WERI-Rb-1 (cell line): ENCODE results near the gene ZBTB22.
"Not testable (repeated sequence)": the region's sequence is repeated elsewhere in the genome, so short reads cannot be mapped to it uniquely, and the experiment has no call there.

Experiments used
- DNase-seq: peaks from one replicate; pipeline ENCODE4 v3.0.0-alpha.2; 2020
- H3K27ac ChIP-seq: fragments of 250-450 bp; sonication (Bioruptor Pico); 2 replicates; pipeline ENCODE4 v1.5.1; 2020; ENCODE audit warnings: mild to moderate bottlenecking, moderate library complexity
- H3K27me3 ChIP-seq: fragments of 250-450 bp; sonication (Bioruptor Pico); 2 replicates; pipeline ENCODE4 v1.5.1; 2021; ENCODE audit warnings: mild to moderate bottlenecking, low read depth, moderate library complexity; ENCODE audit not compliant: insufficient read depth, severe bottlenecking
- H3K36me3 ChIP-seq: fragments of 250-450 bp; sonication (Bioruptor Pico); 2 replicates; pipeline ENCODE4 v1.5.1; 2020; ENCODE audit warnings: mild to moderate bottlenecking, moderate library complexity
- H3K4me3 ChIP-seq: 2 replicates; pipeline ENCODE4 v1.5.1; 2011; ENCODE audit warnings: low read depth, mild to moderate bottlenecking, control low read depth, low read length
- H3K9me3 ChIP-seq: fragments of 250-450 bp; sonication (Bioruptor Pico); 2 replicates; pipeline ENCODE4 v1.5.1; 2021; ENCODE audit warnings: mild to moderate bottlenecking, moderate library complexity; ENCODE audit not compliant: severe bottlenecking
- CTCF ChIP-seq: IDR thresholded peaks from 2 replicates; pipeline ENCODE4 v1.5.1; 2011; ENCODE audit warnings: low read depth, mild to moderate bottlenecking, control low read depth, inconsistent platforms, low read length

ZBTB22 gene

GRCh38 chr6:33317669-33318425 lies at the start of gene ZBTB22:
Gene ZBTB22, minus strand, starts transcription at chr6:33317744. Its CDS starts 828 bp downstream, at chr6:33316916.
- DNase-seq: peak; percentile 100
- Histone ChIP-seq H3K9me3 (no peaks in the 10 kb centered on the region), H3K4me3 (peak within 1 kb of the TSS; percentile 70), H3K27ac (peak within 1 kb of the TSS; percentile 73), H3K27me3 (no peaks in the 10 kb centered on the region), H3K36me3 (peaks cover 46% of the 10 kb centered on the region)
- TF ChIP-seq CTCF: no peak

- TF ChIP-seq CTCF: no peak
Measured at GRCh38 chr6:33367009-33367714, 49.6 kb upstream of the ZBTB22 start.

GRCh38 chr6:33365206-33365971 lies 47.8 kb upstream of the ZBTB22 start:
- TF ChIP-seq CTCF: peak; percentile 62
- H3K9me3 ChIP-seq, H3K4me3 ChIP-seq, H3K27me3 ChIP-seq, H3K27ac ChIP-seq, H3K36me3 ChIP-seq: not testable (repeated sequence)
- DNase-seq: peak; percentile 54

More at GRCh38 chr6:33367009-33367714, 49.6 kb upstream of the ZBTB22 start:
- H3K4me3 ChIP-seq: no peak overlapping the region
- H3K9me3 ChIP-seq: no peaks in the 10 kb centered on the region
- DNase-seq: no peak
- H3K27ac ChIP-seq: no peak overlapping the region
- no peaks in the 10 kb centered on the region for H3K36me3 ChIP-seq
- no peaks in the 10 kb centered on the region for H3K27me3 ChIP-seq

- not testable (repeated sequence) for H3K36me3 ChIP-seq, H3K4me3 ChIP-seq, H3K27ac ChIP-seq, H3K9me3 ChIP-seq, H3K27me3 ChIP-seq
- peak; percentile 42 for DNase-seq
Measured at GRCh38 chr6:33364475-33365205, 47.1 kb upstream of the ZBTB22 start.

- H3K27ac ChIP-seq, DNase-seq, H3K4me3 ChIP-seq, H3K27me3 ChIP-seq, H3K36me3 ChIP-seq, H3K9me3 ChIP-seq: not testable (repeated sequence)
Measured at GRCh38 chr6:33363486-33363885, 45.9 kb upstream of the ZBTB22 start.

- no peak overlapping the region for H3K4me3 ChIP-seq
- DNase-seq: no peak
- H3K27me3 ChIP-seq: no peaks in the 10 kb centered on the region
- H3K36me3 ChIP-seq: no peaks in the 10 kb centered on the region
- no peak for TF ChIP-seq CTCF
- no peak overlapping the region for H3K27ac ChIP-seq
- peaks cover 10% of the 10 kb centered on the region for H3K9me3 ChIP-seq
Measured at GRCh38 chr6:33359331-33359730, 41.8 kb upstream of the ZBTB22 start.

GRCh38 chr6:33357160-33357871 lies 39.8 kb upstream of the ZBTB22 start:
- Histone ChIP-seq H3K27ac (peak overlapping the region; percentile 59), H3K9me3 (peaks cover 10% of the 10 kb centered on the region)
- H3K27me3 ChIP-seq, H3K36me3 ChIP-seq, H3K4me3 ChIP-seq: not testable (repeated sequence)
- peak; percentile 73 for DNase-seq
